C4-2B (cell line): ENCODE measurements around the gene JOSD2.

ENCODE experiments used
- H3K27ac ChIP-seq: fragments of 450-650 bp; 2 replicates; pipeline ENCODE4 v1.5.1; 2017
- CTCF ChIP-seq: fragments of 450-650 bp; conservative IDR thresholded peaks from 2 replicates; pipeline ENCODE4 v1.5.1; 2017; ENCODE audit warnings: mild to moderate bottlenecking
- ZFX ChIP-seq: fragments of 450-650 bp; IDR thresholded peaks from 2 replicates; pipeline ENCODE4 v1.6.1; 2017

The JOSD2 gene

GRCh38 chr19:50522881-50523280, 11.9 kb upstream of the JOSD2 start:
- TF ChIP-seq ZFX (no peak), CTCF (no peak)
- no peak overlapping the region for H3K27ac ChIP-seq

GRCh38 chr19:50520822-50521465, 10.0 kb upstream of the JOSD2 start:
- TF ChIP-seq ZFX (no peak), CTCF (no peak)
- H3K27ac ChIP-seq = no peak overlapping the region

GRCh38 chr19:50519006-50519575, 8.1 kb upstream of the JOSD2 start:
- no peak for TF ChIP-seq ZFX
- no peak for TF ChIP-seq CTCF
- H3K27ac ChIP-seq = no peak overlapping the region

GRCh38 chr19:50518091-50519005, 7.4 kb upstream of the JOSD2 start:
- H3K27ac ChIP-seq = no peak overlapping the region
- TF ChIP-seq CTCF (no peak; the same call in 1 of the 2 replicates), ZFX (no peak)

DNA sequence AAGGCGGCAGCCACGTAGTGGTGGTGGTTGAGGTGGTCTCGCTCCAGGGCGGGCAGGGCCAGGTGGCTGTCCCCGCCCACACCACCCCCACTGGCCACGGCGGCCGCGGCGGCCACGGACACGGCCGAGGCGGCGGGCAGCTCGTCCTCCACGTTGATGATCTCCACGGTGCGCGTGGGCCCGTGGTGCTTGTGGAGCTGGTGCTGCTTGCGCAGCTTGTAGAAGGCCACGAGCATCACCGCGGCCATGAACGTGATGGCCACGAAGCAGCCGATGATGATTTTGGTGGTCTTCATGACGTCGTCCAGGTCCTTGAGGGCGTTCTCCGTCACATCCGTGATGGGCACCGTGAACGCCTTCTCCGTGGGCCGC, 6.7 kb upstream of the JOSD2 start:
- H3K27ac ChIP-seq = no peak overlapping the region

DNA sequence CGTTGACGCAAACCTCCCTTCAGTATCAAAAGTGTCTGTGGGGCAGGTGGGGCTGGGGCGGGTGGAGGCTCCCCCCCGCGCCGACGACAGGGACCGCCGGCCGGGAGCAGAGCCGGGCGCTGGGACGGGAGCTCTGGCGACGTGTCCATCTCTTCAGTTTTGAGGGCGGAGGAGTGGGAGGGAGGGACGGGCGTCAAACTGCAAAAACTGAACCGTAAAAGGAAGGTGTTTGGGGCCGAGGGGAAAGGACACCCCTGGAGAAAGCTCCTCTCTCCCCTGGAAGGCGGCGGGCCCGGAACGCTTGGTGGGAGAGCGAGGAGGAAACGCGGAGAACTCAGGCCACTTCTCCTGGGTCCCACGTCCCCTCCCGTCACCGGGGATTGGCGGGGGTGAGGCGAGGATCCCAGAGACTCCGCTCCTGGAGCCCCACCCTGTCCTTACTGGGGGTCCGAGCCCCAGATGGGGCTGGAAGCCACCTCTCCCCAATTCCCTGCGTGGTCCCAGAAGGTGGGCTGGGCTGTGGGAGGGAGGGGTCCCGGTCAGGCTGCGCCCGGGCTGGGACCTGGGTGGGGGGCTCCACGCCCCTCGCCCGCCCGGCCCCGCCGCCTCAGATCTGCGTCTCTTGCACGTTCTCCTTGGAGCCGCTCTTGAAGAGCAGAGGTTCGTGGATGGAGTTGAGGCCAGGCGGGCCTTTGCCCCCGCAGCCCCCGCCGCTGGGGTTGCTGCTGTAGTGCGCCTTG, 6.1 kb upstream of the JOSD2 start:
- no peak overlapping the region for H3K27ac ChIP-seq
- TF ChIP-seq ZFX = no peak
- no peak for TF ChIP-seq CTCF

More for the DNA sequence above, 6.7 kb upstream of the JOSD2 start:
- TF ChIP-seq ZFX = no peak
- TF ChIP-seq CTCF = no peak
